PC-9 (cell line): ENCODE results near the gene PODXL2. TPM values are rescaled to one million over a fixed set of nuclear protein-coding genes. Genes with fewer than 3 reads are reported as not detected.

ENCODE experiments used
- BruUV-seq: library from RNA; stranded (reverse); fragments of 400-500 nt; replicated peaks from 2 replicates; lab custom pipeline; 2021; lab: Mats Ljungman, UMichigan
- CTCF ChIA-PET: fragments of 300-600 bp; sonication (Branson Sonifier 250); formaldehyde crosslinking; loops from one replicate; lab custom pipeline; 2022; ENCODE audit warnings: antibody characterized with exemption; lab: Charles Lee
- POLR2A ChIA-PET: fragments of 300-600 bp; sonication (Branson Sonifier 250); formaldehyde crosslinking; loops from one replicate; lab custom pipeline; 2022; ENCODE audit warnings: antibody characterized with exemption; ENCODE audit not compliant: unreplicated experiment; lab: Charles Lee
- DNase-seq, 2 experiments: peaks; one replicate each; pipeline versions ENCODE4 v3.0.0 to v3.0.0-alpha.2; 2015 to 2022; ENCODE audit warnings: mixed read lengths in 1 of 2
- H2AFZ ChIP-seq: fragments of 200-600 bp; sonication (generic); 2 replicates; pipeline ENCODE4 v1.8.1; 2017; ENCODE audit warnings: antibody characterized with exemption
- H3F3A ChIP-seq: fragments of 200-600 bp; sonication (generic); 2 replicates; pipeline ENCODE4 v1.8.1; 2017; ENCODE audit warnings: antibody characterized with exemption, mild to moderate bottlenecking, low read depth; ENCODE audit not compliant: insufficient read depth
- H3K27ac ChIP-seq: fragments of 200-600 bp; sonication (generic); 2 replicates; pipeline ENCODE4 v1.6.1; 2016; ENCODE audit warnings: mixed run types
- H3K27me3 ChIP-seq: fragments of 200-600 bp; sonication (generic); 2 replicates; pipeline ENCODE4 v1.6.1; 2016; ENCODE audit warnings: low read depth, mixed run types; ENCODE audit not compliant: insufficient read depth
- H3K36me3 ChIP-seq: fragments of 200-600 bp; sonication (generic); 2 replicates; pipeline ENCODE4 v1.6.1; 2016; ENCODE audit warnings: low read depth, mixed run types
- H3K4me1 ChIP-seq: fragments of 200-600 bp; sonication (generic); replicated peaks from 2 replicates; pipeline ENCODE4 v1.6.1; 2016; ENCODE audit warnings: mixed run types; ENCODE audit not compliant: insufficient read depth
- H3K4me2 ChIP-seq: fragments of 200-600 bp; sonication (generic); 2 replicates; pipeline ENCODE4 v1.6.1; 2017; ENCODE audit warnings: mixed run types
- H3K4me3 ChIP-seq: fragments of 200-600 bp; sonication (generic); 2 replicates; pipeline ENCODE4 v1.6.1; 2016; ENCODE audit warnings: mixed run types
- H3K79me2 ChIP-seq: fragments of 200-600 bp; sonication (generic); 2 replicates; pipeline ENCODE4 v1.6.1; 2017; ENCODE audit warnings: low read depth, mixed run types
- H3K9me2 ChIP-seq: fragments of 200-600 bp; sonication (generic); 2 replicates; pipeline ENCODE4 v1.8.1; 2017; ENCODE audit warnings: mild to moderate bottlenecking; ENCODE audit not compliant: insufficient read depth
- H3K9me3 ChIP-seq: fragments of 200-600 bp; sonication (generic); 2 replicates; pipeline ENCODE4 v1.8.1; 2016; ENCODE audit warnings: low read depth; ENCODE audit not compliant: insufficient read depth
- H4K20me1 ChIP-seq: fragments of 200-600 bp; sonication (generic); 2 replicates; pipeline ENCODE4 v1.8.1; 2017; ENCODE audit not compliant: insufficient read depth
- CTCF ChIP-seq: fragments of 200-600 bp; sonication (generic); conservative IDR thresholded peaks from 2 replicates; pipeline ENCODE4 v1.6.1; 2017; ENCODE audit warnings: mixed run types, antibody characterized with exemption, mild to moderate bottlenecking, moderate library complexity
- EZH2 ChIP-seq: fragments of 200-600 bp; sonication (generic); IDR thresholded peaks from 2 replicates; pipeline ENCODE4 v1.8.0; 2017; ENCODE audit warnings: antibody characterized with exemption, low read depth
- intact Hi-C: fragments of 100-400 bp; cut with micrococcal nuclease; formaldehyde crosslinking; loops from one replicate; pipeline ENCODE4 v1.10.0; 2022; ENCODE audit not compliant: unreplicated experiment
- total RNA-seq: library from RNA; stranded (reverse); gene quantifications from 2 replicates; pipeline ENCODE4 v1.2.3, GENCODE V29; 2021

The PODXL2 gene
- total RNA-seq, 1 experiment from 2014 or later, result 11.9 TPM

GRCh38 chr3:127682561-127682960 lies 53.6 kb downstream of the PODXL2 start:
- Histone ChIP-seq H3K4me1 (no peaks in the 10 kb centered on the region), H3K4me3 (no peak overlapping the region), H3K27ac (no peak overlapping the region), H2AFZ (no peak overlapping the region), H3K79me2 (no peaks in the 10 kb centered on the region), H4K20me1 (no peaks in the 10 kb centered on the region), H3K36me3 (no peaks in the 10 kb centered on the region), H3F3A (peaks cover 9% of the 10 kb centered on the region), H3K4me2 (no peak overlapping the region), H3K9me3 (no peaks in the 10 kb centered on the region), H3K9me2 (no peaks in the 10 kb centered on the region), H3K27me3 (no peaks in the 10 kb centered on the region)
- BruUV-seq, result no TSS peak
- TF ChIP-seq EZH2, result no peak
- TF ChIP-seq CTCF, result no peak
- CTCF ChIA-PET, result no interaction called here
- intact Hi-C loops, result no loop called here
- no peak for DNase-seq
- POLR2A ChIA-PET, result no interaction called here

GRCh38 chr3:127684871-127685707 lies 56.1 kb downstream of the PODXL2 start:
- Histone ChIP-seq H3K4me1 (peaks cover 10% of the 10 kb centered on the region), H3K9me3 (no peaks in the 10 kb centered on the region), H2AFZ (no peak overlapping the region), H3K79me2 (no peaks in the 10 kb centered on the region), H3K9me2 (no peaks in the 10 kb centered on the region), H3K36me3 (no peaks in the 10 kb centered on the region), H3K4me2 (no peak overlapping the region), H3K27me3 (no peaks in the 10 kb centered on the region), H4K20me1 (no peaks in the 10 kb centered on the region), H3K27ac (no peak overlapping the region), H3F3A (peaks cover 14% of the 10 kb centered on the region), H3K4me3 (no peak overlapping the region)
- POLR2A ChIA-PET, result no interaction called here
- TF ChIP-seq EZH2 (no peak), CTCF (no peak)
- CTCF ChIA-PET, result no interaction called here
- DNase-seq, result no peak
- no TSS peak for BruUV-seq
- intact Hi-C loops, result no loop called here

GRCh38 chr3:127685708-127686511 lies 56.9 kb downstream of the PODXL2 start:
- no peak overlapping the region for H3K4me3 ChIP-seq
- no peaks in the 10 kb centered on the region for H4K20me1 ChIP-seq
- no TSS peak for BruUV-seq
- peaks cover 18% of the 10 kb centered on the region for H3K4me1 ChIP-seq
- ChIA-PET CTCF (no interaction called here), POLR2A (no interaction called here)
- no peak overlapping the region for H3K4me2 ChIP-seq
- H2AFZ ChIP-seq, result no peak overlapping the region
- H3K27ac ChIP-seq, result no peak overlapping the region
- H3F3A ChIP-seq, result peaks cover 21% of the 10 kb centered on the region
- no peaks in the 10 kb centered on the region for H3K36me3 ChIP-seq
- no peaks in the 10 kb centered on the region for H3K27me3 ChIP-seq
- intact Hi-C loops, result no loop called here
- no peaks in the 10 kb centered on the region for H3K79me2 ChIP-seq
- DNase-seq, result no peak
- H3K9me2 ChIP-seq, result no peaks in the 10 kb centered on the region
- H3K9me3 ChIP-seq, result no peaks in the 10 kb centered on the region
- TF ChIP-seq EZH2, result no peak
- no peak for TF ChIP-seq CTCF
